Measurements from ENCODE around the gene HHATL.

DNA sequence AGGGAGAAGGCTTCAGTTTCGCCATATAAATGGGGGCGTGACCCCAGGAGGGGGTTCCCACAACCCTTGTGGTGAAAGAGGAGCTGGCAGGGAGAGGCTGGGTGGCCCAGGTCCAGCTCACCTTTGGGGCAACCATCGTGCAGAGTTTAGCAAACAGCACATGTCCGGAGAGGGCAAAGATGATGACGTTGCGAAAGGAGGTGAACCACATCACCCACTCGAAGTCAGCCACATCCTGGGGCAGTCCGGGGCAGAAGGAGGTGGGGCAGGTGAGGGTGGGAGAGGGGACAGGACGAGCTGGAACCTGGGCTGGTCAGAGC lies 3.7 kb downstream of the HHATL start:
- TF ChIP-seq POLR2A (IDR thresholded peaks at IDR 0.05) (no peak), POLR2AphosphoS5 (IDR thresholded peaks at IDR 0.05) (no peak), EP300 (IDR thresholded peaks at IDR 0.05) (no peak)
- TF ChIP-seq, protein P1, sequence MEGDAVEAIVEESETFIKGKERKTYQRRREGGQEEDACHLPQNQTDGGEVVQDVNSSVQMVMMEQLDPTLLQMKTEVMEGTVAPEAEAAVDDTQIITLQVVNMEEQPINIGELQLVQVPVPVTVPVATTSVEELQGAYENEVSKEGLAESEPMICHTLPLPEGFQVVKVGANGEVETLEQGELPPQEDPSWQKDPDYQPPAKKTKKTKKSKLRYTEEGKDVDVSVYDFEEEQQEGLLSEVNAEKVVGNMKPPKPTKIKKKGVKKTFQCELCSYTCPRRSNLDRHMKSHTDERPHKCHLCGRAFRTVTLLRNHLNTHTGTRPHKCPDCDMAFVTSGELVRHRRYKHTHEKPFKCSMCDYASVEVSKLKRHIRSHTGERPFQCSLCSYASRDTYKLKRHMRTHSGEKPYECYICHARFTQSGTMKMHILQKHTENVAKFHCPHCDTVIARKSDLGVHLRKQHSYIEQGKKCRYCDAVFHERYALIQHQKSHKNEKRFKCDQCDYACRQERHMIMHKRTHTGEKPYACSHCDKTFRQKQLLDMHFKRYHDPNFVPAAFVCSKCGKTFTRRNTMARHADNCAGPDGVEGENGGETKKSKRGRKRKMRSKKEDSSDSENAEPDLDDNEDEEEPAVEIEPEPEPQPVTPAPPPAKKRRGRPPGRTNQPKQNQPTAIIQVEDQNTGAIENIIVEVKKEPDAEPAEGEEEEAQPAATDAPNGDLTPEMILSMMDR (IDR thresholded peaks at IDR 0.05), result no peak
